GM12872 (cell line): Measurements from ENCODE around the gene SSH2.

Experiments
- CTCF ChIP-seq: IDR thresholded peaks from 3 replicates; pipeline ENCODE4 v1.5.1; 2011; ENCODE audit warnings: low read depth, mild to moderate bottlenecking, low read length, moderate library complexity; ENCODE audit not compliant: insufficient read depth

The SSH2 gene

GRCh38 chr17:29615048-29615385 is 315.0 kb downstream of the SSH2 start:
- 0 out of 3 replicates have a peak, but pooled peaks have one; percentile 2 for TF ChIP-seq CTCF

- TF ChIP-seq CTCF, result no peak
Measured at GRCh38 chr17:29614349-29615047, 315.5 kb downstream of the SSH2 start.

GRCh38 chr17:29613856-29614255 is 316.2 kb downstream of the SSH2 start:
- no peak for TF ChIP-seq CTCF

GRCh38 chr17:29613352-29613837 is 316.6 kb downstream of the SSH2 start:
- peak; percentile 82 for TF ChIP-seq CTCF

- no peak for TF ChIP-seq CTCF
Measured at GRCh38 chr17:29612404-29613280, 317.4 kb downstream of the SSH2 start.

- TF ChIP-seq CTCF, result no peak
Measured at GRCh38 chr17:29612094-29612403, 318.0 kb downstream of the SSH2 start.

GRCh38 chr17:29611351-29612093 is 318.5 kb downstream of the SSH2 start:
- no peak for TF ChIP-seq CTCF
